Hepatic stellate cell (primary cell): ENCODE measurements around the gene XPO6.

Experiments
- DNase-seq: peaks from one replicate; pipeline ENCODE4 v3.0.0; 2011; ENCODE audit warnings: low spot score

XPO6 gene

GRCh38 chr16:28108590-28109247, 103.0 kb downstream of the XPO6 start:
- DNase-seq: no peak

GRCh38 chr16:28107232-28107631, 104.5 kb downstream of the XPO6 start:
- DNase-seq: no peak

- no peak for DNase-seq
These were observed 105.1 kb downstream of the XPO6 start for GRCh38 chr16:28106467-28107215.

GRCh38 chr16:28105954-28106353, 105.8 kb downstream of the XPO6 start:
- no peak for DNase-seq

GRCh38 chr16:28105297-28105696, 106.5 kb downstream of the XPO6 start:
- no peak for DNase-seq

GRCh38 chr16:28104404-28104803, 107.4 kb downstream of the XPO6 start:
- DNase-seq: no peak

GRCh38 chr16:28103516-28104170, 108.1 kb downstream of the XPO6 start:
- DNase-seq: no peak

- no peak for DNase-seq
These were observed 110.3 kb downstream of the XPO6 start for GRCh38 chr16:28101533-28101890.

- no peak for DNase-seq
These were observed 110.8 kb downstream of the XPO6 start for GRCh38 chr16:28100810-28101532.

GRCh38 chr16:28098959-28099945, 112.5 kb downstream of the XPO6 start:
- DNase-seq: no peak

GRCh38 chr16:28098171-28098958, 113.4 kb downstream of the XPO6 start:
- no peak for DNase-seq

GRCh38 chr16:28096983-28097899, 114.5 kb downstream of the XPO6 start:
- DNase-seq: no peak

GRCh38 chr16:28093385-28093725, 118.4 kb downstream of the XPO6 start:
- DNase-seq: no peak

- no peak for DNase-seq
These were observed 118.9 kb downstream of the XPO6 start for GRCh38 chr16:28092721-28093384.

GRCh38 chr16:28091656-28092055, 120.1 kb downstream of the XPO6 start:
- no peak for DNase-seq

GRCh38 chr16:28090646-28091377, 121.0 kb downstream of the XPO6 start:
- peak; percentile 71 for DNase-seq

- no peak for DNase-seq
These were observed 121.8 kb downstream of the XPO6 start for GRCh38 chr16:28089992-28090365.
